Activated CD8-positive, alpha-beta memory T cell treated with anti-CD3 and anti-CD28 coated beads for 48 hours (primary cell): ENCODE results near the gene PSMD11.

Experiments
- DNase-seq, 3 experiments: peaks; one replicate each; pipeline ENCODE4 v3.0.0-alpha.2; 2020; ENCODE audit warnings: low read depth in 2 of 3, low spot score in 2 of 3

Gene PSMD11

GRCh38 chr17:32489320-32490100 is 45.2 kb downstream of the PSMD11 start:
- DNase-seq = no peak

- DNase-seq = no peak
These were observed 45.8 kb downstream of the PSMD11 start for GRCh38 chr17:32490101-32490482.

- no peak for DNase-seq
These were observed 47.3 kb downstream of the PSMD11 start for GRCh38 chr17:32491371-32492263.

GRCh38 chr17:32492264-32492589 is 47.9 kb downstream of the PSMD11 start:
- DNase-seq = no peak

- DNase-seq = no peak
These were observed 48.5 kb downstream of the PSMD11 start for GRCh38 chr17:32492648-32493289.

GRCh38 chr17:32493571-32493970 is 49.3 kb downstream of the PSMD11 start:
- DNase-seq = no peak

- no peak for DNase-seq
These were observed 49.7 kb downstream of the PSMD11 start for GRCh38 chr17:32493976-32494513.

GRCh38 chr17:32494621-32495358 is 50.5 kb downstream of the PSMD11 start:
- DNase-seq = no peak

- no peak for DNase-seq
These were observed 51.3 kb downstream of the PSMD11 start for GRCh38 chr17:32495359-32496231.

- no peak for DNase-seq
These were observed 52.2 kb downstream of the PSMD11 start for GRCh38 chr17:32496395-32497073.

GRCh38 chr17:32497431-32498205 is 53.3 kb downstream of the PSMD11 start:
- DNase-seq = no peak

- DNase-seq = no peak
These were observed 54.1 kb downstream of the PSMD11 start for GRCh38 chr17:32498391-32498790.

GRCh38 chr17:32502013-32502412 is 57.7 kb downstream of the PSMD11 start:
- DNase-seq = no peak

GRCh38 chr17:32502710-32503109 is 58.4 kb downstream of the PSMD11 start:
- no peak for DNase-seq

GRCh38 chr17:32503251-32504165 is 59.2 kb downstream of the PSMD11 start:
- DNase-seq = no peak

GRCh38 chr17:32504166-32504990 is 60.1 kb downstream of the PSMD11 start:
- no peak for DNase-seq

GRCh38 chr17:32508926-32509325 is 64.6 kb downstream of the PSMD11 start:
- no peak for DNase-seq
